NCI-H524 treated with DMSO at 0.1 percent for 48 hours (cell line): Measurements from ENCODE around the gene WNK2.
A peak's percentile ranks its signal among the peaks of the same experiment; 100 is the strongest.

Experiments
- DNase-seq: peaks from one replicate; lab custom pipeline; 2025; lab: John Stamatoyannopoulos, UW

WNK2 gene

GRCh38 chr9:93254806-93255493 lies 71.0 kb downstream of the WNK2 start:
- DNase-seq: peak; percentile 47

GRCh38 chr9:93255494-93255867 lies 71.5 kb downstream of the WNK2 start:
- no peak for DNase-seq

- DNase-seq: no peak
Measured at GRCh38 chr9:93255994-93256877, 72.3 kb downstream of the WNK2 start.

- DNase-seq: no peak
Measured at GRCh38 chr9:93256878-93257807, 73.2 kb downstream of the WNK2 start.

GRCh38 chr9:93257808-93258331 lies 73.9 kb downstream of the WNK2 start:
- DNase-seq: no peak

GRCh38 chr9:93258419-93258817 lies 74.5 kb downstream of the WNK2 start:
- DNase-seq: no peak

GRCh38 chr9:93258818-93259489 lies 75.0 kb downstream of the WNK2 start:
- DNase-seq: no peak

GRCh38 chr9:93259490-93260262 lies 75.7 kb downstream of the WNK2 start:
- DNase-seq: no peak

- DNase-seq: no peak
Measured at GRCh38 chr9:93260263-93261066, 76.5 kb downstream of the WNK2 start.

- no peak for DNase-seq
Measured at GRCh38 chr9:93261281-93261680, 77.3 kb downstream of the WNK2 start.

- DNase-seq: no peak
Measured at GRCh38 chr9:93261735-93262523, 78.0 kb downstream of the WNK2 start.

- DNase-seq: no peak
Measured at GRCh38 chr9:93262537-93263310, 78.8 kb downstream of the WNK2 start.

GRCh38 chr9:93263334-93264229 lies 79.6 kb downstream of the WNK2 start:
- DNase-seq: no peak

- DNase-seq: no peak
Measured at GRCh38 chr9:93264338-93265125, 80.6 kb downstream of the WNK2 start.

GRCh38 chr9:93265301-93265971 lies 81.5 kb downstream of the WNK2 start:
- DNase-seq: no peak

GRCh38 chr9:93265972-93266371 lies 82.0 kb downstream of the WNK2 start:
- DNase-seq: no peak
